ENCODE results near the gene ECD. TPM values are rescaled to one million over a fixed set of nuclear protein-coding genes. Genes with fewer than 3 reads are reported as not detected.
A peak's percentile ranks its signal among the peaks of the same experiment; 100 is the strongest.

Gene ECD
- total RNA-seq, 1 experiment from 2014 or later, result 25.4 TPM

DNA sequence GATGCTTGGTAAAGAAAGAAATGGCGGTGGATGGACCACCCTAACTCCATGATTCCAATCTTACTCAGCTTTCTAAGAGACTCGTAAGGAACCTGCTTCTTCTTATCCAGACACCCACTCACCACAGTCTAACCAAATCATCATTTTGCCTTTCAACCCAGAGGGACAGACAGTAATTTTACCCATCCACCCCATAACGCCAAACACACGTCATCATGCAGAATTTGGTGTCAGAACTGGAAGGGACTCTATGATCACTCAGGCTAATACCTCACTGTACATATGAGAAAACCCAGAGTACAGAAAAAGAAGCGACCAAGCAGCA is 388 bp downstream of the ECD start:
- ChIA-PET POLR2A (no interaction called here), CTCF (interaction anchor here (1.6 kb wide), 1 partner anchor 9 kb away, joined by 3 read pairs; no protein-coding TSS in a partner anchor), RAD21 (ENCODE audit: low non-redundant PET in 1 of 2, low total read pairs in 2 of 2, uncharacterized antibody in 2 of 2, unreplicated experiment in 2 of 2) (no interaction called here)
- Histone ChIP-seq H3K4me1 (ENCODE audit: control insufficient read depth in 1 of 2, insufficient read depth in 2 of 2, low read length in 2 of 2) (peaks cover 0 to 10% of the 10 kb centered on the region in 2 experiments; a peak in 1 of 4 replicates), H3K27ac (ENCODE audit: low read depth, low read length) (peak overlapping the region; percentile 75), H4K20me1 (ENCODE audit: insufficient read depth) (no peaks in the 10 kb centered on the region), H3K9ac (ENCODE audit: low read length) (peak overlapping the region; percentile 79), H2AFZ (ENCODE audit: low read depth, low read length, poor library complexity, severe bottlenecking) (no peak overlapping the region), H3K9me2 (ENCODE audit: insufficient read depth) (no peaks in the 10 kb centered on the region), H3K36me3 (ENCODE audit: control insufficient read depth in 1 of 2, insufficient read depth in 2 of 2, low read length in 2 of 2) (peaks cover 3 to 13% of the 10 kb centered on the region in 2 experiments; a peak in 3 of 4 replicates), H3K79me2 (ENCODE audit: insufficient read depth, low read length) (peaks cover 60% of the 10 kb centered on the region), H3K4me3 (replicated peaks in 1 of 2; ENCODE audit: low read depth in 1 of 2, low read length in 2 of 2) (peak overlapping the region; percentile 73 to 99), H3K4me2 (ENCODE audit: low read length) (peak overlapping the region; percentile 84), H3K9me3 (ENCODE audit: control insufficient read depth in 1 of 2, insufficient read depth in 1 of 2, low read depth in 1 of 2, low read length in 2 of 2) (no peaks in the 10 kb centered on the region), H3K27me3 (ENCODE audit: insufficient read depth, low read length) (no peaks in the 10 kb centered on the region)
- intact Hi-C loops (cut with micrococcal nuclease), result loop anchor here (10.0 kb wide), 1 partner anchor 803 kb away; no protein-coding TSS in a partner anchor
- DNase-seq (ENCODE audit: low read depth, low spot score) (no peak), ATAC-seq (no peak)
- TSS peak; percentile 66 for BruUV-seq (replicated peaks)
- TF ChIP-seq MAX (IDR thresholded peaks at IDR 0.05) (no peak), POLR2AphosphoS5 (IDR thresholded peaks at IDR 0.05; ENCODE audit: low read depth, low read length) (no peak), ZFX (IDR thresholded peaks at IDR 0.05) (no peak), POLR2A (IDR thresholded peaks at IDR 0.05; ENCODE audit: borderline replicate concordance, extremely low read depth, insufficient read depth, insufficient read length) (no peak), ZNF274 (IDR thresholded peaks at IDR 0.05; ENCODE audit: low read depth, low read length) (no peak), RAD21 (IDR thresholded peaks at IDR 0.05; ENCODE audit: low read depth) (no peak)

GRCh38 chr10:73166972-73167371 is 836 bp downstream of the ECD start:
- no peaks in the 10 kb centered on the region for H3K9me3 ChIP-seq (ENCODE audit: control insufficient read depth in 1 of 2, insufficient read depth in 1 of 2, low read depth in 1 of 2, low read length in 2 of 2)
- H3K9ac ChIP-seq (ENCODE audit: low read length), result peak overlapping the region; percentile 79
- peaks cover 0 to 10% of the 10 kb centered on the region in 2 experiments; a peak in 1 of 4 replicates for H3K4me1 ChIP-seq (ENCODE audit: control insufficient read depth in 1 of 2, insufficient read depth in 2 of 2, low read length in 2 of 2)
- H3K27ac ChIP-seq (ENCODE audit: low read depth, low read length), result peak overlapping the region; percentile 75; the same call in 1 of the 2 replicates
- peak overlapping the region; percentile 73 to 99 for H3K4me3 ChIP-seq (replicated peaks in 1 of 2; ENCODE audit: low read depth in 1 of 2, low read length in 2 of 2)
- no TSS peak for BruUV-seq (replicated peaks)
- CTCF ChIA-PET, result no interaction called here
- peak overlapping the region; percentile 84 for H3K4me2 ChIP-seq (ENCODE audit: low read length)
- H3K27me3 ChIP-seq (ENCODE audit: insufficient read depth, low read length), result no peaks in the 10 kb centered on the region
- H4K20me1 ChIP-seq (ENCODE audit: insufficient read depth), result no peaks in the 10 kb centered on the region
- no peak overlapping the region for H2AFZ ChIP-seq (ENCODE audit: low read depth, low read length, poor library complexity, severe bottlenecking)
- H3K79me2 ChIP-seq (ENCODE audit: insufficient read depth, low read length), result peaks cover 64% of the 10 kb centered on the region
- POLR2A ChIA-PET, result no interaction called here
- DNase-seq (ENCODE audit: low read depth, low spot score), result no peak
- intact Hi-C loops (cut with micrococcal nuclease), result loop anchor here (10.0 kb wide), 1 partner anchor 802 kb away; no protein-coding TSS in a partner anchor
- RAD21 ChIA-PET (ENCODE audit: low non-redundant PET in 1 of 2, low total read pairs in 2 of 2, uncharacterized antibody in 2 of 2, unreplicated experiment in 2 of 2), result no interaction called here
- ATAC-seq, result no peak
- H3K36me3 ChIP-seq (ENCODE audit: control insufficient read depth in 1 of 2, insufficient read depth in 2 of 2, low read length in 2 of 2), result peaks cover 6 to 17% of the 10 kb centered on the region in 2 experiments; a peak in 3 of 4 replicates
- H3K9me2 ChIP-seq (ENCODE audit: insufficient read depth), result no peaks in the 10 kb centered on the region
- TF ChIP-seq, protein P1, sequence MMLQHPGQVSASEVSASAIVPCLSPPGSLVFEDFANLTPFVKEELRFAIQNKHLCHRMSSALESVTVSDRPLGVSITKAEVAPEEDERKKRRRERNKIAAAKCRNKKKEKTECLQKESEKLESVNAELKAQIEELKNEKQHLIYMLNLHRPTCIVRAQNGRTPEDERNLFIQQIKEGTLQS (IDR thresholded peaks at IDR 0.05), result no peak
- TF ChIP-seq FOSL1 (IDR thresholded peaks at IDR 0.05; ENCODE audit: low read depth) (no peak), MAX (IDR thresholded peaks at IDR 0.05) (no peak), SP1 (IDR thresholded peaks at IDR 0.05; ENCODE audit: low read depth) (no peak), YY1 (IDR thresholded peaks at IDR 0.05; ENCODE audit: extremely low read depth, insufficient replicate concordance, low read depth, low read length) (no peak), CEBPB (IDR thresholded peaks at IDR 0.05; ENCODE audit: low read depth) (no peak), SRF (IDR thresholded peaks at IDR 0.05; ENCODE audit: low read depth) (no peak), TCF7L2 (IDR thresholded peaks at IDR 0.05; ENCODE audit: borderline replicate concordance, extremely low read depth, insufficient read depth, insufficient read length) (no peak), EZH2phosphoT487 (IDR thresholded peaks at IDR 0.05; ENCODE audit: borderline replicate concordance) (no peak)
- TF ChIP-seq, protein P2, sequence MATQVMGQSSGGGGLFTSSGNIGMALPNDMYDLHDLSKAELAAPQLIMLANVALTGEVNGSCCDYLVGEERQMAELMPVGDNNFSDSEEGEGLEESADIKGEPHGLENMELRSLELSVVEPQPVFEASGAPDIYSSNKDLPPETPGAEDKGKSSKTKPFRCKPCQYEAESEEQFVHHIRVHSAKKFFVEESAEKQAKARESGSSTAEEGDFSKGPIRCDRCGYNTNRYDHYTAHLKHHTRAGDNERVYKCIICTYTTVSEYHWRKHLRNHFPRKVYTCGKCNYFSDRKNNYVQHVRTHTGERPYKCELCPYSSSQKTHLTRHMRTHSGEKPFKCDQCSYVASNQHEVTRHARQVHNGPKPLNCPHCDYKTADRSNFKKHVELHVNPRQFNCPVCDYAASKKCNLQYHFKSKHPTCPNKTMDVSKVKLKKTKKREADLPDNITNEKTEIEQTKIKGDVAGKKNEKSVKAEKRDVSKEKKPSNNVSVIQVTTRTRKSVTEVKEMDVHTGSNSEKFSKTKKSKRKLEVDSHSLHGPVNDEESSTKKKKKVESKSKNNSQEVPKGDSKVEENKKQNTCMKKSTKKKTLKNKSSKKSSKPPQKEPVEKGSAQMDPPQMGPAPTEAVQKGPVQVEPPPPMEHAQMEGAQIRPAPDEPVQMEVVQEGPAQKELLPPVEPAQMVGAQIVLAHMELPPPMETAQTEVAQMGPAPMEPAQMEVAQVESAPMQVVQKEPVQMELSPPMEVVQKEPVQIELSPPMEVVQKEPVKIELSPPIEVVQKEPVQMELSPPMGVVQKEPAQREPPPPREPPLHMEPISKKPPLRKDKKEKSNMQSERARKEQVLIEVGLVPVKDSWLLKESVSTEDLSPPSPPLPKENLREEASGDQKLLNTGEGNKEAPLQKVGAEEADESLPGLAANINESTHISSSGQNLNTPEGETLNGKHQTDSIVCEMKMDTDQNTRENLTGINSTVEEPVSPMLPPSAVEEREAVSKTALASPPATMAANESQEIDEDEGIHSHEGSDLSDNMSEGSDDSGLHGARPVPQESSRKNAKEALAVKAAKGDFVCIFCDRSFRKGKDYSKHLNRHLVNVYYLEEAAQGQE (IDR thresholded peaks at IDR 0.05; ENCODE audit: low read depth), result no peak

Data from HCT116 (cell line).